Measurements from ENCODE around the gene KLHDC7B. TPM values are rescaled to one million over a fixed set of nuclear protein-coding genes. Genes with fewer than 3 reads are reported as not detected.
A peak's percentile ranks its signal among the peaks of the same experiment; 100 is the strongest.
"Not testable (repeated sequence)": the region's sequence is repeated elsewhere in the genome, so short reads cannot be mapped to it uniquely, and the experiment has no call there.

KLHDC7B gene
- total RNA-seq, 1 donor from 2014 or later, result not detected

DNA sequence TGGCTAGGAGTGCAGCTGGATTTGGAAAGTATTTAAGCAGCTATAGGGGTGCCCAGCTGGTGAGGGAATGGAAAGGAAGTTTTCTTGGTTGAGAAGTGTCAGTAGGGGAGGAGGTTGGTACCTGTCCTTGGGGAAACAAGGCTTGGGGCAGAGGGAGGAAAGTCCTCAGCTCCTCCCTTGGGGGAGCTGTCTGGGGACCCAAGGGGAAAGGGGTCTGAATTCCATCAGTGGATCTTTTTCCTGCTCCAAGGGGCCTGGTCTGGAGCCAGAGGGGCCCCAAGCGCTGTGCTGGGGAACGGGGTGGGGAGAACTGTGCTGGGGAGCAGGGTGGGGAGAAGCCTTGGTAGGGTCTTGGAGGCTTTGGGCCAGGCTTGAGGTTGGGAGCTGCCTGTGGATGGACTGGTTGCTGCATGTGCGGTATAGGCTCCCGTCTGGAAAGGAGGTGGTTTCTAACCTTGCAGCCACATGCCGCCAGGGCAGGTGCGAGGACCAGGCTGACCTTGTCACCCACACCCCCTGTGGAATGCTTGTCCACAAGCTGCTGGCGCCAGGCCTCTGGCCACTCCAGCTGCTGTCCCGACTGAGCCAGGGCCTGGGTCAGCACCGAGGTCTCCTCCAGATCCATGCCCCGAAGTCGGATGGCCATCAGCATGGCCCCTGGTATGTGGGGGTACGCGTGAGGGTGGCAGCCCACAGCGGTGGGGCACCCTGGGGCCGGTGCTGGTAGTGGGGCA lies 16.9 kb upstream of the KLHDC7B start:
- DNase-seq (ENCODE audit: low spot score in 2 of 2), result no peak
- FAIRE-seq, result no peak

DNA sequence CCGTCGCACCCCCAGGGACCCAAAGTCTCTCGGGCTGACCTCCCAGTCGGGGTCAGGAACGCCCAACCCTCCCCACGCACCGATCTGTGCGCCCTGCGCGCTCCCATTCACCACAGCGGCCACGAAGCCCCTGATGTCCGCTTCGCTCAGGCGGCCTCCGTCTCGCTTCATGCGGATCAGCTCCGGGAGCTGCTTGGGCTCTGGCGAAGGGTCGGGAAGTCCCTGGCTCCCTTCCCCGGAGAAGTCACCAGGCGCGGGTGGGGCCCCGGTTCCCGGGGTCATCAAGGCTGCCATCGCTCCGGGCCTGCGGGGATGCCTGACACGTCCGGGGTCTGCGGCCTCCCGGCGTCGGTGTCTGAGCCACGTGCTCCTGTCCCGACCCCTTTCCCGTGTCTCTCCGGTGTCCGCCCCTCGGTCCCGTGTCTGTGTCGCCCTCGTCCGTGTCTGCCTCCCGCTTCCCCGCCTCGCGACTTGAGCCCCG lies 16.2 kb upstream of the KLHDC7B start:
- DNase-seq (ENCODE audit: low spot score in 2 of 2) (peak in 1 of 2 donors; percentile 45), FAIRE-seq (no peak)

DNA sequence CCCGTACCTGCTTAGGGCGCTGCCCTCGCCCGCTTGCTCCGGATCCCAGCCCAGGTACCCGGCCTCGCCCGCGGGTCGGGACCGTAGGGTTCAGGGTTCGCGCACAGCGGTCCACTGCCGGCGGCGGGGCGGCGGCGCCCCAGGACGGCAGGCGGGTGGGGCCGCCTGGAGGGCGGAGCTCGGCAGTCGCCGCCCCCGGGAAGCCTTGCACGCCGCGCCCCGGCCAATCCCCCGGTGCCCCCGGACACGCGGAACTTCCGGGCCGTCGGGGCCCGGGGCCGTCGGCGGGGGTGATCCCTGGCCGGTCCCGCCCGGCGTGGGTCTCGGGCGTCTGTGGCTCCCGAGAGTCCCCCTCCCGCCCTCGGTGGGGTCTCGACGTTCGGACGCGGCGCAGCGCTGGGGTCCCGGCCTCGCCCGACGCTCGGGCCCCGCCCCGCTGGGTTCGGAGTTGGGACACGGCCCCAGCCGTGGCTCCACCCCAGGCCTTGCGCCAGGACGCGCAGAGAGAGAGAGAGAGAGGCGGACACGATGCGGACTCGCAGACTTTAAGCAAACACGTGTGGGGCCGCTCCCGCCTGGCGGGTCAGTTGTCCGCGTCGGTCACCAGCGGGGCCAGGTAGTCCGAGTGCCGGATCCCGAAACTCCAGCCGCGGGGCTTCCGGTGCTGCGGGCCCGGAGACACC lies 15.7 kb upstream of the KLHDC7B start, which contains the start of gene TYMP:
Gene TYMP, minus strand, starts transcription at position 116 of the 683 bp plus-strand sequence. CDS start 303 bp downstream, outside the sequence.
- FAIRE-seq (no peak), DNase-seq (ENCODE audit: low spot score in 2 of 2) (peak in 1 of 2 donors; percentile 62)

DNA sequence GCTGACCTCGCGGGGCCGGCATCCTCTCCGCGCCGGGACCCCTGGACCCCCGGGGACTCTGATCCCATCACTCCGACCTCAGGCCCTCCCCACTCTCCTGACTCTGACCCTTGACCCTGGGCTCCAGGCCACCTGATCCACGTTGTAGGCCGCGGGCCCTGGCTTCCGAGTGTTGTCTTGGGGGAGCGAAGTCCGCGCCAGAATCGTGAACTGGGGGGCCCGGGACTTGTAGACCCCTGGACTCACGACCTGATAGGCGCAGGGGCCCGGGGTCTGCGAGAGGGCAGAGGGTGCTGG lies 15.2 kb upstream of the KLHDC7B start:
- FAIRE-seq (no peak), DNase-seq (ENCODE audit: low spot score in 2 of 2) (no peak)

GRCh38 chr22:50530877-50531545 lies 14.7 kb upstream of the KLHDC7B start:
- FAIRE-seq, result no peak

GRCh38 chr22:50531546-50531961 lies 14.1 kb upstream of the KLHDC7B start:
- DNase-seq (ENCODE audit: low spot score in 2 of 2), result no peak

More at GRCh38 chr22:50530877-50531545, 14.7 kb upstream of the KLHDC7B start:
- peak in 1 of 2 donors; percentile 55 for DNase-seq (ENCODE audit: low spot score in 2 of 2)

GRCh38 chr22:50531962-50532674 lies 13.6 kb upstream of the KLHDC7B start:
- peak in 1 of 2 donors; percentile 49 for DNase-seq (ENCODE audit: low spot score in 2 of 2)
- FAIRE-seq, result no peak

More at GRCh38 chr22:50531546-50531961, 14.1 kb upstream of the KLHDC7B start:
- FAIRE-seq, result no peak

- FAIRE-seq (no peak), DNase-seq (ENCODE audit: low spot score in 2 of 2) (no peak)
Measured at GRCh38 chr22:50532824-50533796, 12.6 kb upstream of the KLHDC7B start.

- FAIRE-seq; DNase-seq (ENCODE audit: low spot score in 2 of 2): not testable (repeated sequence)
Measured at GRCh38 chr22:50533856-50534711, 11.6 kb upstream of the KLHDC7B start.

GRCh38 chr22:50535113-50535512 lies 10.6 kb upstream of the KLHDC7B start:
- FAIRE-seq (no peak), DNase-seq (ENCODE audit: low spot score in 2 of 2) (no peak)

DNA sequence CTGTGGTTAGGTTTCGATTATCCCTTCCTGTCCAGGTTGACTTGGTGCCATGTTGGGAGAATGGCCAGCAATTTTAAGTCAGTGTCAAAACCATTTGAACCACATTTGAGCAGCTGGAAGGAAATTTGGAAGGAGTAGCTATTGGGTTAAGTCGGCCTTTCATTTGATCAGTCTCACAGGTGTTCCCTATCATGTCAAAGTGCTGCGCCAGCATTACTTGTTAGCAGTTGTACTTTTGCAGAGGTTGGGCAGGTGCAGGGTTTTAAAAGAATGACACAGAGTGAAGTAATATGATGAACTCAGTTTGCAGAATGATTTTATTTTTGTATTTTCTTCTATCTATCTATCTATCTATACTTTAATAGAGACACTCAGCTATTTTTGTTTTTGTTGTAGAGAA lies 9.5 kb upstream of the KLHDC7B start:
- DNase-seq (ENCODE audit: low spot score in 2 of 2), result no peak
- FAIRE-seq, result no peak

- no peak for DNase-seq (ENCODE audit: low spot score in 2 of 2)
- FAIRE-seq, result no peak
Measured at GRCh38 chr22:50537765-50538164, 7.9 kb upstream of the KLHDC7B start.

DNA sequence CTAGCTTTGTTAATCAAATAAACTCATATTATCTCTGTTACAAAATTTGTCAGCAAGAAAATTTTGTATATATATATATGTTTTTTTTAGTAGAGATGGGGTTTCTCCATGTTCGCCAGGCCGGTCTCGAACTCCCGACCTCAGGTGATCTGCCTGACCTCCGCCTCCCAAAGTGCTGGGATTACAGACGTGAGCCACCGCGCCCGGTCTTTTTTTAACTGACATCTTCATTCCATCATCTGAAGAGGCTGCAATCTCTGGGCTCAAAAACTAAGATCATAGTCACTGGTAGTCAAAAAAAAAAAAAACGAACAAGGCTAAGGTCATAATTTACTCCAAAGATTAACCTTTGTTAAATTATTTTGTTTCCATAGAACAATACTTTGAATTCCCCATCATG lies 5.3 kb upstream of the KLHDC7B start:
- no peak for FAIRE-seq

DNA sequence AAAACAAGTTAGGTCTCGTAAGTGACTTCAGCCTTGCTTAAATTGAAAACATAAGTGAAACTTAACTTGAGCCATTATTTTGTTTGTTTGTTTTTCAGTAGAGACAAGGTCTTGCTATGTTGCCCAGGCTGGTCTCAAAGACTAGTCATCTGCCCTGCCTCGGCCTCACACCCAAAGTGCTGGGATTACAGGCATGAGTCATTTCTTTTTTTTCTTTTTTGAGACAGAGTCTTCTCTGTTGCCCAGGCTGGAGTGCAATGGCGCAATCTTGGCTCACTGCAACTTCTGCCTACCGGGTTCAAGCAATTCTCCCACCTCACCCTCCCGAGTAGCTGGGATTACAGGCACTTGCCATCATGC lies 4.1 kb upstream of the KLHDC7B start:
- DNase-seq (ENCODE audit: low spot score in 2 of 2); FAIRE-seq: not testable (repeated sequence)

More for the DNA sequence above, 5.3 kb upstream of the KLHDC7B start:
- no peak for DNase-seq (ENCODE audit: low spot score in 2 of 2)

DNA sequence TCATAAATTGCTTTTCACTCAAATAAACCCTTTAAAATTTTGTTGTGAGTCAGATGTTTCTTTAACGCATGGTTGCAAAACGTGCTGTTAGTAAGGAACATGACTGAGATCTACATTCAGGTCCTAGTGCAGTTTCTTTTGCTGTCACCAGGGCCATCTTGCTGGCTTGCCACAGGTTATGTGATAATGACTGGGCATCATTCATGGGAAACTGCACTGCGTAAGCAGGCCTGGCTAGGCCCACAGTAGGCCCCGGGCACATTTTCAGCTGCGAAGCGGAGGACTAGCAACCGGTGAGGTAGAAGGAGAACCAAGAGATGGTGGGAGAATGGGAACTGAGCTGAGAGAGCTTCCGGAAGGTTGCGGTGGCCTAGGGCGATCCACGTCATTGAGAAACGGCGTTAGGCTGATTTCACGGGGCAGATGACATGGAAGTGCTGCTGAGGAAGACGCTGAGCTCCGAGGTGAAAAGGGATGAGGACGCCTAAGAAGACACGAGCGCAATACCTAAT lies 3.2 kb upstream of the KLHDC7B start:
- DNase-seq (ENCODE audit: low spot score in 2 of 2) (peak in 1 of 2 donors; percentile 10), FAIRE-seq (no peak)

GRCh38 chr22:50544078-50544745 lies 1.5 kb upstream of the KLHDC7B start:
- peak; percentile 77 to 90 for DNase-seq (ENCODE audit: low spot score in 2 of 2)
- FAIRE-seq, result no peak

- FAIRE-seq (no peak), DNase-seq (ENCODE audit: low spot score in 2 of 2) (peak; percentile 20 to 46)
Measured at GRCh38 chr22:50544746-50545253, 899 bp upstream of the KLHDC7B start.

Data from frontal cortex (tissue), 4 donors.